ENCODE measurements around the gene PLA2G2A. TPM values are rescaled to one million over a fixed set of nuclear protein-coding genes. Genes with fewer than 3 reads are reported as not detected.

Gene PLA2G2A
- total RNA-seq, 2 donors from 2014 or later, result not detected

DNA sequence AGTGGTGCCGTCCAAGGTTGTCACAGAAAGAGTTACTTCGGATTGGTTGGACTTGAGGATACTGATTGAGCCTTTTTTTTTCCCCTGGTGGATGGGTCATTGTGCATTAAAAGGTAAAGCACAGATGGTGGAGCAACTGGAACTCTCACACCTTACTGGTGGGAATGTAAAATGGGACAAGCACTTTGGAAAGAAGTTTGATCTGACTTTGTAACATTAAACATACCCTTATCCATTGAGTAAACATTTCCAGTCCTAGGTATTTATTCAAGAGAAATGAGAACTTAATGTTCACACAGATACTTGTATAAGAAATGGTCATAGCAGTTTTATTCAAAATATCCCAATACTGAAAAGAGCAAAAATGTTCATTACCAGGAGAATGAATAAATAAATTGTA is 14.9 kb downstream of the PLA2G2A start:
- Mint-ChIP-seq H3K4me3 (no peak overlapping the region), H3K27ac (no peak overlapping the region), H3K9me3 (peaks cover 0 to 2% of the 10 kb centered on the region in 2 donors), H3K27me3 (ENCODE audit: low read depth) (peaks cover 50% of the 10 kb centered on the region), H3K36me3 (ENCODE audit: insufficient read depth in 2 of 2) (no peaks in the 10 kb centered on the region), H3K4me1 (ENCODE audit: low read depth) (no peaks in the 10 kb centered on the region)
- no peak for DNase-seq
- no peak for ATAC-seq (replicated peaks in 1 of 2)

DNA sequence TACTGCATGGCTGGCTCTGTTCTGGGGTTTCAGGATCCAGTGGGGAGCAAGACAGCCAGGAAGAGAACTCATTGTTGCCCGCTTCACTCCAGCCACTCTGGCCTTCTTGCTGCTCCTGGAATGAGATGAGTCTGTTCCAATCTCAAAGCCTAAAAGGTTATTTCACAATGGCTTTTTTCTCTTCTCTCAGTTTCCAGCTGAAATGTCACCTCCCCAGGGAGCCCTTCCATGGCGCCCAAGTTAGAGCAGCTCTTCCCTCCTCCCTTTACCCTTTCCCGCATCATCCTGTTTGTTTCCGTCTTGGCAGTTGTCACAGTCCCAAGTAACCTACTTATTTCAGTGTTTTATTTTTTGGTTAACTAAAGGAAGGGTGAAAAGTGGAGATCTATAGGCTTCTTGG is 15.8 kb downstream of the PLA2G2A start:
- Mint-ChIP-seq H3K27me3 (ENCODE audit: low read depth) (peaks cover 50% of the 10 kb centered on the region), H3K27ac (no peak overlapping the region), H3K36me3 (ENCODE audit: insufficient read depth in 2 of 2) (no peaks in the 10 kb centered on the region), H3K4me3 (no peak overlapping the region), H3K4me1 (ENCODE audit: low read depth) (no peaks in the 10 kb centered on the region), H3K9me3 (peaks cover 0 to 2% of the 10 kb centered on the region in 2 donors)
- DNase-seq (no peak), ATAC-seq (replicated peaks in 1 of 2) (no peak)

DNA sequence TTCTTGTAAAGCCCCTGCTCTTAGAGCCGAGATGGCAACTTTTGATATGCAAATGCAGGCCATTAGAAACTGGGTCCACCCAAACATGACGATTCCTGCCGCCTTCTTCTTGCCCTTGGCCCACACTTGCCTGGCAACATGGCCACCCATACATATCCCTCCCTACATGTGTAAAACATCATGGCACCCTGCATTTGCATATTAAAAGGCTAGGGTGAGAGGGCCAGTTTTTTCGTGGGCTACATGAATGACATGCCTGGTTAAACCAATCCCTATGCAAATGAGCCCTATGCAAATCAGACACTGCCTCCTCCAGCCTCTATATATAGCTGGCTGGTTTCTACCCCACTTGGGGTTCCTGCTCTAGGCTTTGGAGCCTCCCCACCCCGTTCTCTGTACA is 18.8 kb downstream of the PLA2G2A start:
- peaks cover 51% of the 10 kb centered on the region for H3K27me3 Mint-ChIP-seq (ENCODE audit: low read depth)
- no peaks in the 10 kb centered on the region for H3K36me3 Mint-ChIP-seq (ENCODE audit: insufficient read depth in 2 of 2)
- no peak overlapping the region for H3K27ac Mint-ChIP-seq
- ATAC-seq (replicated peaks in 1 of 2), result no peak
- H3K4me3 Mint-ChIP-seq, result no peak overlapping the region
- no peak for DNase-seq
- no peaks in the 10 kb centered on the region for H3K4me1 Mint-ChIP-seq (ENCODE audit: low read depth)
- peaks cover 0 to 2% of the 10 kb centered on the region in 2 donors for H3K9me3 Mint-ChIP-seq

DNA sequence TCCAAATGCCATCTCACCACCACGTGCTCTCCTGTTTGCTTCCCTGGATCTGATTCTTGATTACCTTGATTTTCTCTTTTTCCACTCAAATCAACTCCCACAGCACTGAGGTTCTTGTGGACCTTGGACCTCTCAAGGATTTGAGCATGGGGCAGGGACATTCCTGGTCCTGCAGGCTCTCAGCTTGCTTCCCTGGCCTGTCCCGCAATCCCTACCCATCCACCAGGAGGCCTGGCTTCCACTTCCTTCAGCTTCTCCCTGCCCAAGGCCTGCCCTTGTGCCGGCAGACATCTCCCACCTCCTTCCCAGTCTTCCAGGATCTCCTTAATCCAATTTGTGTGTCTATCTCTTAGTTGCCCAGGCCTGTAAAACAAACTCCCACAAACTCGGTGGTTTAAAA is 21.6 kb downstream of the PLA2G2A start:
- Mint-ChIP-seq H3K27me3 (ENCODE audit: low read depth) (peaks cover 50% of the 10 kb centered on the region), H3K4me1 (ENCODE audit: low read depth) (no peaks in the 10 kb centered on the region), H3K36me3 (ENCODE audit: insufficient read depth in 2 of 2) (peaks cover 0 to 3% of the 10 kb centered on the region in 2 donors), H3K9me3 (peaks cover 3% of the 10 kb centered on the region in 2 donors), H3K27ac (no peak overlapping the region), H3K4me3 (no peak overlapping the region)
- DNase-seq (no peak), ATAC-seq (replicated peaks in 1 of 2) (no peak)

DNA sequence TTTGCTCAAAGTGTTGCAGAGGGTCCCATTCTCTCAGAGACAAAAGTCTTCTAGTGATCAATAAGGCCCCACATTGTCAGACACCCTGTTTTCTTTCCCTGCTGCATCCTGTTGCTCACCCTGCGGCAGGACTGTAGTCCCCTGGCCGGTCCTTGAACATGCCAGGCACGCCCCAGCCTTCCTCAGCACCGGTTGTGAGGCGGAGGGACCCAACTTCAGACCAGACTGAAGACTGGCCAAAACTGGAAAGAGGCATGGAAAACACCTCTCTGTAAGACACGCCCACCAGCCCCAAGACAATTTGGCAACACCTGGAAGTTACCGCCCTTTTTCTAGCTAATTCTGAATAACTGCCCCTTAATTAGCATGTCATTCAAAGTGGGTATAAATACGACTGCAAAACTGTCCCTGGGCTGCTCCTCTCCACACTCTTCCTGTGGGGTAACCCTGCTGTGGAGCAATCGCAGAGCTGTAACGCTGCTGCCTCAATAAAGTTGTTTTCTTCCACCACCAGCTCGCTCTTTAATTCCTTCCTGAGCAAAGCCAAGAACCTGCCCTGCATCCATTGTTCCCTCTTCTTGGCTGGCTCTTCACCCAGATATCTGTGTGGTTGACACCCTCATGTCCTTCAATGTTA is 23.8 kb downstream of the PLA2G2A start:
- peaks cover 3% of the 10 kb centered on the region in 2 donors for H3K9me3 Mint-ChIP-seq
- no peaks in the 10 kb centered on the region for H3K4me1 Mint-ChIP-seq (ENCODE audit: low read depth)
- peaks cover 50% of the 10 kb centered on the region for H3K27me3 Mint-ChIP-seq (ENCODE audit: low read depth)
- no peak overlapping the region for H3K4me3 Mint-ChIP-seq
- no peak for ATAC-seq (replicated peaks in 1 of 2)
- H3K27ac Mint-ChIP-seq, result no peak overlapping the region
- DNase-seq, result no peak
- H3K36me3 Mint-ChIP-seq (ENCODE audit: insufficient read depth in 2 of 2), result peaks cover 0 to 3% of the 10 kb centered on the region in 2 donors

DNA sequence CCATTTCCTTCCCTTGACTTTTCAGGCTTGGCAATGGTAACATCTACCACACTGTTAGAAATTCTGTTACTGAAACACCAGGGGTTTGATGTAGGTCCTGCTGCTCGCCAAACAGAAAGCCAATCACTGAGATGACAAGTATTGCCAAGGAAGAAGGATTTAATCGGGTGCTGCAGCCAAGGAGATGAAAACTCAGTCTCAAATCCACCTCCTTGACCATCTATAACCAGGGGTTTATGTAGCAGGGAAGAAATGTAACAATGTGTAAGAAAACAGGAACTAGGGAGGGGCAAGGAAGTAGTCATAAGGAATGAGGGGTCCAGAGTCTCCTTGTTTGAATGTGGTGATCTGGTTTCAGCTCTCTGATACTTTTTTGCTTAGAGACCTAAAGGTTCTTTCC is 25.4 kb downstream of the PLA2G2A start:
- Mint-ChIP-seq H3K4me1 (ENCODE audit: low read depth) (no peaks in the 10 kb centered on the region), H3K27me3 (ENCODE audit: low read depth) (peaks cover 53% of the 10 kb centered on the region), H3K27ac (no peak overlapping the region), H3K4me3 (no peak overlapping the region), H3K9me3 (peaks cover 3% of the 10 kb centered on the region in 2 donors), H3K36me3 (ENCODE audit: insufficient read depth in 2 of 2) (peaks cover 0 to 3% of the 10 kb centered on the region in 2 donors)
- ATAC-seq (replicated peaks in 1 of 2), result no peak
- no peak for DNase-seq

DNA sequence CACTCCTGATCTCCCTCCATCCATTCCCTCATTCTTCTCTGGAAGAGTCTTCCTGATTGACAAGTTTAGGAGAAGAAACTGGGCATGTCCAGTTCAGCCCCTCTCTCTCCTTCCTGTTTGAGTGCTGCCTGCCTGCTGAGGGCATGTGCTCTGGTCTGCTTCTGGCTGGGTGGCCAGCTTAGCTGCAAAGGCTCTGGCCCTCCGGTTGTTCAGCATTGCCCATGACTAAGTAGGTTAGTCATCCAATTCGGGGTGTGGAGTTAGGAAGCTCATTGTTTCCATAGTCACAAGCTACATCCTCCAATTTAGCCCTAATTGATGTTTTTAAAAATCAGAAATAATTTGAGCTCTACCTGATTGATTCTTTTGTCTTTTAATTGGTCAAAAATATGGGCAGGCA is 30.4 kb downstream of the PLA2G2A start:
- Mint-ChIP-seq H3K27me3 (ENCODE audit: low read depth) (peaks cover 44% of the 10 kb centered on the region), H3K4me3 (no peak overlapping the region), H3K27ac (no peak overlapping the region), H3K36me3 (ENCODE audit: insufficient read depth in 2 of 2) (no peaks in the 10 kb centered on the region), H3K9me3 (peaks cover 0 to under 1% of the 10 kb centered on the region in 2 donors), H3K4me1 (ENCODE audit: low read depth) (no peaks in the 10 kb centered on the region)
- DNase-seq (no peak), ATAC-seq (replicated peaks in 1 of 2) (no peak)

DNA sequence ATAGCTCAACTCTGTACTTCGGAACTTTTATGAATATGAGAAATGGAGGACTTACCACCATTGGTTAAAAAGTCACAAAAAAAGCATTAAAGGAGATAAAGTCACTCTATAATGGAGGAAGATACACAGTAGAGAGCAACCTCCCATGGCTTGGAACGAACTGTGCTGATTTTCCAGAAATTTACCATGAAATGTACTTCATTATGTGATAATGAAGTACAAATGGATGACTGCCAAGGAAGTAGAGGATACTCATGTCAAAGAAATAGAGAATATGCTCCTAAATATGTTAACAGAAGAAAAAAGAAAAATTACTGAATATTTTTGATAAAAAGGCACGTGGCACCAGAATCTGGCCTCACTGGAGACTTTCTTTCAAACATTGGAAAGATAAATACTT is 32.4 kb downstream of the PLA2G2A start:
- Mint-ChIP-seq H3K27ac (no peak overlapping the region), H3K4me3 (no peak overlapping the region), H3K9me3 (no peaks in the 10 kb centered on the region), H3K27me3 (ENCODE audit: low read depth) (peaks cover 25% of the 10 kb centered on the region), H3K36me3 (ENCODE audit: insufficient read depth in 2 of 2) (no peaks in the 10 kb centered on the region), H3K4me1 (ENCODE audit: low read depth) (no peaks in the 10 kb centered on the region)
- ATAC-seq (replicated peaks in 1 of 2) (no peak), DNase-seq (no peak)

DNA sequence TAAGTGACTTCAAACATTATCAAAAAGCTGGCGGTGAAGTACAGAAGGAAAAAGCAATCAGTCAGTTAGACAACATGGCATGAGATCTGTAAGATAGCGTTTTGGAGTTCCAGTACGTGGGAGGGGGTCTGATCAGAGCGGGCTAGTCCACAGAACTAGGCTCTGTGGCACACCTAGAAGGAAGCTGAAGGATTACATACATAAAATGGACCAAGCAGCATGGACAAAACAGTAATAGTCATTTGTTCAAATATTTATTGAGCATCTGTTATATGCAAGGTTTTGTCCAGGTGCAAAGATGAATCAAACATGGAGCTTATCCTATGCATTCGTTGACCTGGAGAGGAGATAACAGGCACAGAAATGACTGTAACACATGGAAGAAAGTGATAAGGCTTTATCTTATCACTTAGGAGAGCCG is 33.1 kb downstream of the PLA2G2A start:
- Mint-ChIP-seq H3K4me3 (no peak overlapping the region), H3K9me3 (no peaks in the 10 kb centered on the region), H3K4me1 (ENCODE audit: low read depth) (no peaks in the 10 kb centered on the region), H3K27ac (no peak overlapping the region), H3K27me3 (ENCODE audit: low read depth) (peaks cover 24% of the 10 kb centered on the region), H3K36me3 (ENCODE audit: insufficient read depth in 2 of 2) (no peaks in the 10 kb centered on the region)
- ATAC-seq (replicated peaks in 1 of 2) (no peak), DNase-seq (no peak)

DNA sequence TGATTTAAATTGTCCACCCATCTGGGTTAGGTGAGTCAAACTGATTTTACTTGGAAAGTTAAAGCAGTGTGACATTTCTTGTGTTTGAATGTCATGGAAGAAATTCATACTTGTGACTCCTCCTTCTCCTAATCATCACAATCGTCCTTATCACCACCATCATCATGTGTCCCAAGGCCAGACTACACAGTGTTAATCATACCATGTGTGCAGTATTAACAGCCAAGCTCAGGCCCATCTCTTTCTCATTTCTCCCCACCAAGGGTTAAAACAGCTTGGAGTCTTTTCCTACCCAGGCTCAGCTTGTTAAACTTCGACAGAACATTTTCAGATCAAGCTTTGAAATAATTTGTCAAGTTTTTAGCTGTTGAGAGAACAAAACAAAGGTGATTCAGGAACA is 33.5 kb downstream of the PLA2G2A start:
- ATAC-seq (replicated peaks in 1 of 2), result no peak
- Mint-ChIP-seq H3K4me3 (no peak overlapping the region), H3K36me3 (ENCODE audit: insufficient read depth in 2 of 2) (no peaks in the 10 kb centered on the region), H3K4me1 (ENCODE audit: low read depth) (no peaks in the 10 kb centered on the region), H3K27ac (no peak overlapping the region), H3K27me3 (ENCODE audit: low read depth) (peaks cover 24% of the 10 kb centered on the region), H3K9me3 (no peaks in the 10 kb centered on the region)
- no peak for DNase-seq

DNA sequence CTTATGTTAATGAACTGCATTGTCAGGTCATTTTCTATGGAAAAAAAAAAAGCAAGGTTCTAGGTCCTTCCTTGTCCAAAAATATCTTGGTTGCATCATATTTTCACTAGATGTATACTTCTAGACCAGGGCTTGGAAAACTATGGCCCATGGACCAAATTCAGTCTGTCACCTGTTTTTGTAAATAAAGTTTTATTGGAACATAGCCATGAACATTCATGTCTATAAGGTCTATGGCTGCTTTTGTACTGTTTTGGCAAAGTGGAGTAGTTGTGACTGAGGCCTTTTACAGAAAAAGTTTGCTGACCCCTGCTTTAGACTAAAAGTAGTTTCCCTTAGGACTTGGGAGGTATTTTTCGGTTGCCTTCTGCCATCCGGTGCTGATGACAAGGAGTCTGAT is 36.8 kb downstream of the PLA2G2A start:
- H3K27ac Mint-ChIP-seq, result no peak overlapping the region
- H3K36me3 Mint-ChIP-seq (ENCODE audit: insufficient read depth in 2 of 2), result no peaks in the 10 kb centered on the region

DNA sequence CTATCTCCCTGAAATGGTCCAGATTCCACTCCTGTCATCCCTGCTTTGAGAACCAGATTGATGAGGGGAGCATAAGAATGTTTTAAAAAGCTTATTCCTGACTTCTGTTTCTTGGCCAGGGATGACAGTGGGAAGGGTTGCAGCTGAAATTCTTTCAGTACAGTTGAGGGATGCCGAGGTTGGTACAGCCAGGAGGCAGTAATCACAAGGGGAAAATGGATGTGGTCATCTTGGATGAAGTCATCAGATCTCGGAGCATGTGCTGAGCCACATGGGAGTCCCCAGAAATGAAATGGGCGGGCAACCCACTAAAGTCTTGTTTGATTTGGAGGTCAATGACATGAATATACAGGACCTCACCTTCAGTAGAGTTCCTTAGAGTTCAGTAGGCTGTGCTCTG is 37.3 kb downstream of the PLA2G2A start:
- Mint-ChIP-seq H3K9me3 (no peaks in the 10 kb centered on the region), H3K36me3 (ENCODE audit: insufficient read depth in 2 of 2) (no peaks in the 10 kb centered on the region), H3K27me3 (ENCODE audit: low read depth) (peaks cover 10% of the 10 kb centered on the region), H3K4me3 (no peak overlapping the region), H3K27ac (no peak overlapping the region), H3K4me1 (ENCODE audit: low read depth) (no peaks in the 10 kb centered on the region)
- no peak for DNase-seq
- ATAC-seq (replicated peaks in 1 of 2), result no peak

More for the DNA sequence above, 36.8 kb downstream of the PLA2G2A start:
- ATAC-seq (replicated peaks in 1 of 2) (no peak), DNase-seq (no peak)
- Mint-ChIP-seq H3K4me1 (ENCODE audit: low read depth) (no peaks in the 10 kb centered on the region), H3K4me3 (no peak overlapping the region), H3K27me3 (ENCODE audit: low read depth) (peaks cover 11% of the 10 kb centered on the region), H3K9me3 (no peaks in the 10 kb centered on the region)

DNA sequence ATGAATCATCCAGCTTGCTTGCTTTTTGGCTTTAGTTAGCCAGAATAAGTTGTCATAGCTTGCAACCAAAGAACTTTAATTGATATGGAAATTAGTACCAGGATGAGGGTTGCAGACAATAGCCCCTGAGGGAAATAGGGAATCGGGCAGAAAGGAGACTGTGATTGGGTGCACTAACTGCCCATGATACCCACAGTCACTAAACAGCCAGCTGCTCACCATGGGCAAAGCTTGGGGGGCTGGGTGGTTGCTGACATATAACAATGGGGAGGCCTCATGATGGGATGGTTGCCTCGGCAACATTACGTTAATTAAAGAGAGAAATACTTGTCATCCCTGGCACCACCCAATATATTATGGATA is 38.2 kb downstream of the PLA2G2A start:
- Mint-ChIP-seq H3K36me3 (ENCODE audit: insufficient read depth in 2 of 2) (no peaks in the 10 kb centered on the region), H3K4me1 (ENCODE audit: low read depth) (no peaks in the 10 kb centered on the region), H3K27ac (no peak overlapping the region), H3K4me3 (no peak overlapping the region), H3K27me3 (ENCODE audit: low read depth) (peaks cover 1% of the 10 kb centered on the region), H3K9me3 (no peaks in the 10 kb centered on the region)
- DNase-seq, result no peak
- no peak for ATAC-seq (replicated peaks in 1 of 2)

DNA sequence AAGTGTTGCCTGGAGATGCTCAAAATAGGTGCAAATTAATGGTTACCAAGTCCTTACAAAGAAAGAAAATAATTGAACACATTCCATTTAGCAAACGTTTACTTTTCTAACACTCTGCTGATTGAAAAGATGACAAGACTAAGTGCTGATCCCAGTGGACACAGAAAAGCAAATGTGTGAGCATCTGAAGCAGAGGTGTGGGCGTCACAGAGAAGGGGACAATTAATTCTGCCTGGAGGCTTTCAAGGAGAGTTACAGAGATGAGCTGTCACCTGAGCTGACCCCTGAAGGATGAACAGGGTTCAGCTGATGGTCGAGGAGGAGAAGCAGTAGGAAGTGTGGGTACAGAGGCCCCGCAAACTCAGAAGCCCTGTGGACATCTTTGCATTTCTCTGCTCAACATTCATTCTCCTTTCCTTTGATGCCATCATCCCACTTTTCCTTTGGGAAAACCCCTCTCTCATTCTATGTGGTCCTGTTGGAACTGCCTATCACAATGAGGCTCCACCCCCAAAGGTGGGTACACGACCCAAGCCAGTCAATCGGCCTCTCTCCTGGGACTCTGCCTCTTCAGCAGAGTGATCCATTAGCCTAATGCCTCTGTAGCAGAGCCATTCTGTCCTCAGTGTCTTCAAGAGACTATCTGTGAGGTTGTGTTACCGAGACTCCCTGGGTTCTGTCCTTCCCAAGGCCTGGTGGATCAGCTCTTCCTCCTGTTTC is 38.8 kb downstream of the PLA2G2A start:
- DNase-seq, result no peak
- no peaks in the 10 kb centered on the region for H3K9me3 Mint-ChIP-seq
- no peaks in the 10 kb centered on the region for H3K4me1 Mint-ChIP-seq (ENCODE audit: low read depth)

More for the DNA sequence above, 38.8 kb downstream of the PLA2G2A start:
- ATAC-seq (replicated peaks in 1 of 2), result no peak
- Mint-ChIP-seq H3K27ac (no peak overlapping the region), H3K36me3 (ENCODE audit: insufficient read depth in 2 of 2) (no peaks in the 10 kb centered on the region), H3K4me3 (no peak overlapping the region), H3K27me3 (ENCODE audit: low read depth) (no peaks in the 10 kb centered on the region)
